Cardiac fibroblast (primary cell): ENCODE results near the gene IRX2.

Source experiments
- DNase-seq, 2 donors: peaks; one replicate each; pipeline versions ENCODE4 v3.0.0 to v3.0.0-alpha.2; 2010; ENCODE audit warnings: low read depth in 2 of 2
- H3K4me3 ChIP-seq, 2 donors: replicated peaks in 1 of 2; 1 replicate in 1 of 2; 2 replicates in 1 of 2; pipeline ENCODE4 v1.5.1; 2011; ENCODE audit warnings: low read depth in 2 of 2, low read length in 2 of 2, mild to moderate bottlenecking in 2 of 2, moderate library complexity in 1 of 2
- CTCF ChIP-seq: IDR thresholded peaks from one replicate; pipeline ENCODE4 v1.5.1; 2011; ENCODE audit warnings: low read depth, mild to moderate bottlenecking, low read length, inconsistent platforms

The IRX2 gene

GRCh38 chr5:2749514-2750025, 1.9 kb downstream of the IRX2 start:
- TF ChIP-seq CTCF = no peak
- no peak for DNase-seq
- H3K4me3 ChIP-seq = peak overlapping the region in 1 of 2 donors; percentile 19

GRCh38 chr5:2748861-2749513, 2.5 kb downstream of the IRX2 start:
- no peak for TF ChIP-seq CTCF

GRCh38 chr5:2748179-2748860, 3.2 kb downstream of the IRX2 start:
- no peak for TF ChIP-seq CTCF
- DNase-seq = no peak
- peak overlapping the region in 1 of 2 donors; percentile 25 for H3K4me3 ChIP-seq

More at GRCh38 chr5:2748861-2749513, 2.5 kb downstream of the IRX2 start:
- DNase-seq = no peak
- peak overlapping the region in 1 of 2 donors; percentile 19 for H3K4me3 ChIP-seq

- peak overlapping the region in 1 of 2 donors; percentile 25 for H3K4me3 ChIP-seq
Measured at GRCh38 chr5:2747363-2748162, 3.9 kb downstream of the IRX2 start.

GRCh38 chr5:2746561-2747032, 4.9 kb downstream of the IRX2 start:
- H3K4me3 ChIP-seq = peak overlapping the region in 1 of 2 donors; percentile 3
- no peak for DNase-seq
- no peak for TF ChIP-seq CTCF

More at GRCh38 chr5:2747363-2748162, 3.9 kb downstream of the IRX2 start:
- TF ChIP-seq CTCF = no peak
- no peak for DNase-seq

GRCh38 chr5:2744485-2744884, 7.0 kb downstream of the IRX2 start:
- H3K4me3 ChIP-seq = no peak overlapping the region
- peak in 1 of 2 donors; percentile 14 for DNase-seq
- no peak for TF ChIP-seq CTCF
